ENCODE data around the gene CACTIN.
"Not testable (repeated sequence)": the region's sequence is repeated elsewhere in the genome, so short reads cannot be mapped to it uniquely, and the experiment has no call there.

CACTIN gene

GRCh38 chr19:3653081-3653795 is 26.6 kb upstream of the CACTIN start:
- POLR2A ChIA-PET, result no interaction called here

GRCh38 chr19:3652422-3652821 is 25.8 kb upstream of the CACTIN start:
- POLR2A ChIA-PET, result no interaction called here
- CTCF ChIA-PET, result no interaction called here
- TF ChIP-seq CTCF (IDR thresholded peaks at IDR 0.05; ENCODE audit: control extremely low read depth, extremely low read depth, low read depth, missing control alignments), result no peak
- no peak for DNase-seq (ENCODE audit: extremely low spot score)

More at GRCh38 chr19:3653081-3653795, 26.6 kb upstream of the CACTIN start:
- CTCF ChIA-PET, result interaction anchor here (1.1 to 1.4 kb wide), 2 partner anchors 13 to 168 kb away, joined by 3 to 5 read pairs; no protein-coding TSS in a partner anchor
- no peak for TF ChIP-seq CTCF (IDR thresholded peaks at IDR 0.05; ENCODE audit: control extremely low read depth, extremely low read depth, low read depth, missing control alignments)
- no peak for DNase-seq (ENCODE audit: extremely low spot score)

- ChIA-PET CTCF (no interaction called here), POLR2A (no interaction called here)
- DNase-seq (ENCODE audit: extremely low spot score), result no peak
- TF ChIP-seq CTCF (IDR thresholded peaks at IDR 0.05; ENCODE audit: control extremely low read depth, extremely low read depth, low read depth, missing control alignments), result no peak
Measured at GRCh38 chr19:3651684-3652083, 25.1 kb upstream of the CACTIN start.

- POLR2A ChIA-PET, result no interaction called here
- DNase-seq (ENCODE audit: extremely low spot score), result no peak
- CTCF ChIA-PET, result no interaction called here
- TF ChIP-seq CTCF (IDR thresholded peaks at IDR 0.05; ENCODE audit: control extremely low read depth, extremely low read depth, low read depth, missing control alignments), result no peak
Measured at GRCh38 chr19:3649888-3650287, 23.3 kb upstream of the CACTIN start.

- ChIA-PET CTCF (interaction anchor here (0.9 to 1.4 kb wide), 5 partner anchors 9 to 59 kb away, joined by 3 to 5 read pairs (median 3); partner anchors contain the start of gene PIP5K1C), POLR2A (no interaction called here)
- no peak for DNase-seq (ENCODE audit: extremely low spot score)
- no peak for TF ChIP-seq CTCF (IDR thresholded peaks at IDR 0.05; ENCODE audit: control extremely low read depth, extremely low read depth, low read depth, missing control alignments)
Measured at GRCh38 chr19:3648037-3648905, 21.7 kb upstream of the CACTIN start.

- POLR2A ChIA-PET; CTCF ChIA-PET; DNase-seq (ENCODE audit: extremely low spot score): not testable (repeated sequence)
Measured at GRCh38 chr19:3647102-3647501, 20.5 kb upstream of the CACTIN start.
